Measurements from ENCODE around the gene XYLT1. TPM values are rescaled to one million over a fixed set of nuclear protein-coding genes. Genes with fewer than 3 reads are reported as not detected.
A peak's percentile ranks its signal among the peaks of the same experiment; 100 is the strongest.

The XYLT1 gene
- total RNA-seq, 1 experiment from 2014 or later: 25.0 TPM

DNA sequence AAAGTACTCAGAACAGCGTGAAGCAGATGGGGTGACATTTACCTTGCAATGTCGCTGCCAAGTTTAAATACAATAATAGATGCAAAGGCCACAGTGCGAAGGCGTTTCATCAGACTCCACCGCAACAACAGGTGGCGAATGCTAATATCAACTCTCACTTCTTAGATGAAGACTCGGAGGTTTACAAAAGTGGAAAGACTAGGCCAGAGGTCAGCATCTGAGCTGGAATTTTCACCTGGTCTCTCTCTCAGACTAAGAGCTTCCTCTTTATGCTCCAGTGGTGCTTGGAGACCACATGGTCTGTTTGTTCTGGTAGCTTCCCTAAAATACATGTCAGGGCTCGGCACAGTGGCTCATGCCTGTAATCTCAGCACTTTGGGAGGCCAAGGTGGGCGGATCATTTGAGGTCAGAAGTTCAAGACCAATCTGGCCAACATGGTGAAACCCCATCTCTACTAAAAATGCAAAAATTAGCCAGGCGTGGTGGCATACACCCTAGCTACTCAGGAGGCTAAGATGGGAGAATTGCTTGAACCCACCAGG, 169.1 kb downstream of the XYLT1 start:
- Mint-ChIP-seq H3K4me1 (peaks cover 65% of the 10 kb centered on the region), H3K36me3 (no peaks in the 10 kb centered on the region)
- POLR2A ChIA-PET: no interaction called here

DNA sequence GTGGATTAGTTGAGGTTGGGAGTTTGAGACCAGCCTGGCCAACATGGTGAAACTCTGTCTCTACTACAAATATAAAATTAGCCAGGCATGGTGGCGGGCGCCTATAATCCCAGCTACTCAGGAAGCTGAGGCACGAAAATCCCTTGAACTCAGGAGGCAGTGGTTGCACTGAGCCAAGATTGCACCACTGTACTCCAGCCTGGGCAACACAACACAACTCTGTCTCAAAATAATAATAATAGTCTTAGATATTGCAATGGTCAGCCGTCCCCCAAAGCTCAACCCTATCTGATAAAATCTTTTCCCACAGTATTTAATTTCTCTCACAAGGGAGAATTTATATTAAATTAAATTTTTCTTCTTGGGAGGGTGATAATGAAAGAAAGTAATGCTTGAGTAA, 169.6 kb downstream of the XYLT1 start:
- Mint-ChIP-seq H3K36me3 (no peaks in the 10 kb centered on the region), H3K9me3 (no peaks in the 10 kb centered on the region), H3K4me3 (no peak overlapping the region), H3K4me1 (peaks cover 70% of the 10 kb centered on the region), H3K27me3 (ENCODE audit: low read depth) (no peaks in the 10 kb centered on the region), H3K27ac (no peak overlapping the region)
- POLR2A ChIA-PET: no interaction called here
- no peak for ATAC-seq
- TF ChIP-seq NR3C1 (CRISPR knock-in tag; conservative IDR thresholded peaks at IDR 0.05; ENCODE audit: low read depth): no peak
- no peak for TF ChIP-seq ETV6 (CRISPR knock-in tag; IDR thresholded peaks at IDR 0.05)
- TF ChIP-seq CREM (CRISPR knock-in tag; IDR thresholded peaks at IDR 0.05): no peak
- TF ChIP-seq GTF2I (CRISPR knock-in tag; conservative IDR thresholded peaks at IDR 0.05): no peak
- TF ChIP-seq ZNF263 (CRISPR knock-in tag; IDR thresholded peaks at IDR 0.05; ENCODE audit: low read depth): no peak
- no peak for TF ChIP-seq GABPB1 (CRISPR knock-in tag; IDR thresholded peaks at IDR 0.05)
- no peak for TF ChIP-seq FOXJ3 (CRISPR knock-in tag; IDR thresholded peaks at IDR 0.05; ENCODE audit: borderline replicate concordance)
- no peak for TF ChIP-seq SOX15 (CRISPR knock-in tag; IDR thresholded peaks at IDR 0.05)
- CTCF ChIA-PET: interaction anchor here (1.0 to 1.1 kb wide), 2 partner anchors 23 to 168 kb away, joined by 3 read pairs; no protein-coding TSS in a partner anchor
- no peak for DNase-seq (ENCODE audit: low spot score)

More for the DNA sequence above, 169.1 kb downstream of the XYLT1 start:
- ATAC-seq: no peak
- Mint-ChIP-seq H3K27me3 (ENCODE audit: low read depth) (no peaks in the 10 kb centered on the region), H3K27ac (peak overlapping the region; percentile 36; the same call in 1 of the 2 replicates), H3K4me3 (no peak overlapping the region), H3K9me3 (no peaks in the 10 kb centered on the region)
- no peak for DNase-seq (ENCODE audit: low spot score)
- TF ChIP-seq, protein P1, sequence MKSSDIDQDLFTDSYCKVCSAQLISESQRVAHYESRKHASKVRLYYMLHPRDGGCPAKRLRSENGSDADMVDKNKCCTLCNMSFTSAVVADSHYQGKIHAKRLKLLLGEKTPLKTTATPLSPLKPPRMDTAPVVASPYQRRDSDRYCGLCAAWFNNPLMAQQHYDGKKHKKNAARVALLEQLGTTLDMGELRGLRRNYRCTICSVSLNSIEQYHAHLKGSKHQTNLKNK (CRISPR knock-in tag; IDR thresholded peaks at IDR 0.05): no peak
- TF ChIP-seq JUN (CRISPR knock-in tag; IDR thresholded peaks at IDR 0.05) (no peak), FOXK1 (CRISPR knock-in tag; IDR thresholded peaks at IDR 0.05) (no peak), HMGA2 (CRISPR knock-in tag; IDR thresholded peaks at IDR 0.05) (no peak)
- TF ChIP-seq, protein P2, sequence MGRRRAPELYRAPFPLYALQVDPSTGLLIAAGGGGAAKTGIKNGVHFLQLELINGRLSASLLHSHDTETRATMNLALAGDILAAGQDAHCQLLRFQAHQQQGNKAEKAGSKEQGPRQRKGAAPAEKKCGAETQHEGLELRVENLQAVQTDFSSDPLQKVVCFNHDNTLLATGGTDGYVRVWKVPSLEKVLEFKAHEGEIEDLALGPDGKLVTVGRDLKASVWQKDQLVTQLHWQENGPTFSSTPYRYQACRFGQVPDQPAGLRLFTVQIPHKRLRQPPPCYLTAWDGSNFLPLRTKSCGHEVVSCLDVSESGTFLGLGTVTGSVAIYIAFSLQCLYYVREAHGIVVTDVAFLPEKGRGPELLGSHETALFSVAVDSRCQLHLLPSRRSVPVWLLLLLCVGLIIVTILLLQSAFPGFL (CRISPR knock-in tag; IDR thresholded peaks at IDR 0.05; ENCODE audit: borderline replicate concordance): no peak
- CTCF ChIA-PET: interaction anchor here (1.0 kb wide), 1 partner anchor 167 kb away, joined by 3 read pairs; no protein-coding TSS in a partner anchor

DNA sequence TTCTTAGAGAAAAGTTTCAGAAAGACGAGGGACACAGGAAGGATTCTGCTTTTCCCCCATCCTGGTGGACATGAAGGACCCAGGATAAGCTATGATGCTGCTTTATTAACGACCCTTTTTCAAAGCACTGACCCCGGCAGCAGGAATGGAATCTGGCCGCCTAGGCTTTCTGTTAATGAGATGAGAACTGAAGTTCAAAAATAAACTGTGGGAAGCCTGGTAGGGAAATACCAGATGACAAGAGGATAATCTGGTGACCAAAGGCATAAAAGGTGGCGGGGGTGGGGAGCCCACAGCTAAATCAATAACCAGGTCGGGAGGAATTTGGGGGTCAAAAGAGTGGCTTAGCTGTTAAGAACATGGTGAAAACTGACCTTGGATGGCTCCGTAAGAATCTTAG, 171.0 kb downstream of the XYLT1 start:
- H3K9me3 Mint-ChIP-seq: no peaks in the 10 kb centered on the region
- ChIA-PET POLR2A (no interaction called here), CTCF (interaction anchor here (0.7 to 2.1 kb wide), 4 partner anchors 20 to 168 kb away, joined by 3 to 12 read pairs (median 3); no protein-coding TSS in a partner anchor)
- no peak for ATAC-seq
- peak overlapping the region; percentile 91; the same call in 1 of the 2 replicates for H3K27ac Mint-ChIP-seq
- H3K36me3 Mint-ChIP-seq: no peaks in the 10 kb centered on the region
- H3K4me1 Mint-ChIP-seq: peaks cover 63% of the 10 kb centered on the region
- H3K27me3 Mint-ChIP-seq (ENCODE audit: low read depth): no peaks in the 10 kb centered on the region
- H3K4me3 Mint-ChIP-seq: no peak overlapping the region
- no peak for DNase-seq (ENCODE audit: low spot score)
- TF ChIP-seq, protein P3, sequence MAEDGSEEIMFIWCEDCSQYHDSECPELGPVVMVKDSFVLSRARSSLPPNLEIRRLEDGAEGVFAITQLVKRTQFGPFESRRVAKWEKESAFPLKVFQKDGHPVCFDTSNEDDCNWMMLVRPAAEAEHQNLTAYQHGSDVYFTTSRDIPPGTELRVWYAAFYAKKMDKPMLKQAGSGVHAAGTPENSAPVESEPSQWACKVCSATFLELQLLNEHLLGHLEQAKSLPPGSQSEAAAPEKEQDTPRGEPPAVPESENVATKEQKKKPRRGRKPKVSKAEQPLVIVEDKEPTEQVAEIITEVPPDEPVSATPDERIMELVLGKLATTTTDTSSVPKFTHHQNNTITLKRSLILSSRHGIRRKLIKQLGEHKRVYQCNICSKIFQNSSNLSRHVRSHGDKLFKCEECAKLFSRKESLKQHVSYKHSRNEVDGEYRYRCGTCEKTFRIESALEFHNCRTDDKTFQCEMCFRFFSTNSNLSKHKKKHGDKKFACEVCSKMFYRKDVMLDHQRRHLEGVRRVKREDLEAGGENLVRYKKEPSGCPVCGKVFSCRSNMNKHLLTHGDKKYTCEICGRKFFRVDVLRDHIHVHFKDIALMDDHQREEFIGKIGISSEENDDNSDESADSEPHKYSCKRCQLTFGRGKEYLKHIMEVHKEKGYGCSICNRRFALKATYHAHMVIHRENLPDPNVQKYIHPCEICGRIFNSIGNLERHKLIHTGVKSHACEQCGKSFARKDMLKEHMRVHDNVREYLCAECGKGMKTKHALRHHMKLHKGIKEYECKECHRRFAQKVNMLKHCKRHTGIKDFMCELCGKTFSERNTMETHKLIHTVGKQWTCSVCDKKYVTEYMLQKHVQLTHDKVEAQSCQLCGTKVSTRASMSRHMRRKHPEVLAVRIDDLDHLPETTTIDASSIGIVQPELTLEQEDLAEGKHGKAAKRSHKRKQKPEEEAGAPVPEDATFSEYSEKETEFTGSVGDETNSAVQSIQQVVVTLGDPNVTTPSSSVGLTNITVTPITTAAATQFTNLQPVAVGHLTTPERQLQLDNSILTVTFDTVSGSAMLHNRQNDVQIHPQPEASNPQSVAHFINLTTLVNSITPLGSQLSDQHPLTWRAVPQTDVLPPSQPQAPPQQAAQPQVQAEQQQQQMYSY (CRISPR knock-in tag; IDR thresholded peaks at IDR 0.05): no peak
- TF ChIP-seq, protein P2 (CRISPR knock-in tag; IDR thresholded peaks at IDR 0.05; ENCODE audit: borderline replicate concordance): no peak
- TF ChIP-seq FOXK1 (CRISPR knock-in tag; IDR thresholded peaks at IDR 0.05) (no peak), JAZF1 (CRISPR knock-in tag; IDR thresholded peaks at IDR 0.05) (no peak), JUN (CRISPR knock-in tag; IDR thresholded peaks at IDR 0.05) (no peak), EMX1 (CRISPR knock-in tag; IDR thresholded peaks at IDR 0.05) (no peak), IRF2 (CRISPR knock-in tag; IDR thresholded peaks at IDR 0.05; ENCODE audit: borderline replicate concordance, low read depth) (no peak), TCF7 (CRISPR knock-in tag; IDR thresholded peaks at IDR 0.05; ENCODE audit: low read depth) (no peak), ZNF121 (CRISPR knock-in tag; IDR thresholded peaks at IDR 0.05) (no peak), ZNF138 (CRISPR knock-in tag; conservative IDR thresholded peaks at IDR 0.05) (no peak), NR1H2 (CRISPR knock-in tag; IDR thresholded peaks at IDR 0.05) (no peak), ZNF416 (CRISPR knock-in tag; IDR thresholded peaks at IDR 0.05) (no peak)
- TF ChIP-seq, protein P1 (CRISPR knock-in tag; IDR thresholded peaks at IDR 0.05): no peak
- TF ChIP-seq, protein P4, sequence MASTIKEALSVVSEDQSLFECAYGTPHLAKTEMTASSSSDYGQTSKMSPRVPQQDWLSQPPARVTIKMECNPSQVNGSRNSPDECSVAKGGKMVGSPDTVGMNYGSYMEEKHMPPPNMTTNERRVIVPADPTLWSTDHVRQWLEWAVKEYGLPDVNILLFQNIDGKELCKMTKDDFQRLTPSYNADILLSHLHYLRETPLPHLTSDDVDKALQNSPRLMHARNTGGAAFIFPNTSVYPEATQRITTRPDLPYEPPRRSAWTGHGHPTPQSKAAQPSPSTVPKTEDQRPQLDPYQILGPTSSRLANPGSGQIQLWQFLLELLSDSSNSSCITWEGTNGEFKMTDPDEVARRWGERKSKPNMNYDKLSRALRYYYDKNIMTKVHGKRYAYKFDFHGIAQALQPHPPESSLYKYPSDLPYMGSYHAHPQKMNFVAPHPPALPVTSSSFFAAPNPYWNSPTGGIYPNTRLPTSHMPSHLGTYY (CRISPR knock-in tag; IDR thresholded peaks at IDR 0.05): no peak
